K562 (cell line): ENCODE results near the gene MIDN. TPM values are rescaled to one million over a fixed set of nuclear protein-coding genes. Genes with fewer than 3 reads are reported as not detected.

Source experiments
- BCL6 ChIP-seq: fragments of 250-450 bp; sonication (Bioruptor Pico); IDR thresholded peaks from 2 replicates; pipeline ENCODE4 v1.4.0; 2020
- CTCF ChIP-seq, 3 experiments: IDR thresholded peaks in 2 of 3; conservative IDR thresholded peaks in 1 of 3; 2 replicates each; pipeline ENCODE4 v1.5.1; 2011 to 2012; ENCODE audit warnings: low read length in 3 of 3, mild to moderate bottlenecking in 3 of 3, control low read depth in 2 of 3, improper control_type of control experiment in 1 of 3, inconsistent platforms in 1 of 3, low read depth in 1 of 3, mixed read lengths in 1 of 3, moderate library complexity in 1 of 3; ENCODE audit not compliant: insufficient read depth in 2 of 3
- MGA ChIP-seq: fragments of 450-650 bp; IDR thresholded peaks from 2 replicates; pipeline ENCODE4 v1.6.1; 2016; ENCODE audit warnings: mild to moderate bottlenecking, moderate library complexity
- polyA plus RNA-seq, 8 experiments: library from polyadenylated mRNA; depleted of rRNA in 4 of 8; stranded (reverse) in 5 of 8; unstranded in 3 of 8; fragments of >200 nt; fragmentation: Nextera tagmentation in 2 of 8; fragmentation: Illumina TruSeq in 1 of 8; extraction: Ambion mirVana in 2 of 8; extraction: Trizol in 1 of 8; gene quantifications; 2 replicates each; pipeline versions ENCODE4 v1.2.1 to v1.2.3, GENCODE V29; 2011 to 2014; ENCODE audit warnings: inconsistent platforms in 1 of 8, missing spikeins in 1 of 8
- total RNA-seq, 7 experiments: library from RNA; depleted of rRNA in 6 of 7; stranded (reverse); fragments of >200 nt in 6 of 7; fragmentation: Illumina TruSeq in 2 of 7; extraction: Trizol in 2 of 7; gene quantifications; 2 replicates each; pipeline versions ENCODE4 v1.2.1 to v1.2.3, GENCODE V29; 2011 to 2021; ENCODE audit warnings: low replicate concordance in 1 of 7
- TF ChIP-seq, protein P1 (sequence below): IDR thresholded peaks from 2 replicates; pipeline ENCODE4 v1.6.1; 2011; ENCODE audit warnings: borderline replicate concordance, low read depth, mild to moderate bottlenecking, moderate library complexity, low read length; ENCODE audit not compliant: insufficient read depth, poor library complexity, severe bottlenecking

The MIDN gene
- total and polyA plus RNA-seq, 9 of the 15 experiments (the other 6 are each of a cell fraction or from before 2014, with no cell fraction given), result 0.17 to 120 (median 10.1) TPM

GRCh38 chr19:1288226-1288612, 39.8 kb downstream of the MIDN start (continued):
- TF ChIP-seq MGA, result no peak
- no peak for TF ChIP-seq CTCF (IDR thresholded peaks at IDR 0.05 in 2 of 3, conservative IDR thresholded peaks at IDR 0.05 in 1 of 3; ENCODE audit: insufficient read depth in 2 of 3, low read depth in 1 of 3, low read length in 3 of 3)
- TF ChIP-seq, protein P1, sequence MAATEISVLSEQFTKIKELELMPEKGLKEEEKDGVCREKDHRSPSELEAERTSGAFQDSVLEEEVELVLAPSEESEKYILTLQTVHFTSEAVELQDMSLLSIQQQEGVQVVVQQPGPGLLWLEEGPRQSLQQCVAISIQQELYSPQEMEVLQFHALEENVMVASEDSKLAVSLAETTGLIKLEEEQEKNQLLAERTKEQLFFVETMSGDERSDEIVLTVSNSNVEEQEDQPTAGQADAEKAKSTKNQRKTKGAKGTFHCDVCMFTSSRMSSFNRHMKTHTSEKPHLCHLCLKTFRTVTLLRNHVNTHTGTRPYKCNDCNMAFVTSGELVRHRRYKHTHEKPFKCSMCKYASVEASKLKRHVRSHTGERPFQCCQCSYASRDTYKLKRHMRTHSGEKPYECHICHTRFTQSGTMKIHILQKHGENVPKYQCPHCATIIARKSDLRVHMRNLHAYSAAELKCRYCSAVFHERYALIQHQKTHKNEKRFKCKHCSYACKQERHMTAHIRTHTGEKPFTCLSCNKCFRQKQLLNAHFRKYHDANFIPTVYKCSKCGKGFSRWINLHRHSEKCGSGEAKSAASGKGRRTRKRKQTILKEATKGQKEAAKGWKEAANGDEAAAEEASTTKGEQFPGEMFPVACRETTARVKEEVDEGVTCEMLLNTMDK, result no peak
- TF ChIP-seq BCL6 (CRISPR knock-in tag), result no peak
